Measurements from ENCODE around the gene GALNT16.

GRCh38 chr14:69370061-69370460 lies 110.1 kb downstream of the GALNT16 start:
- no peak for TF ChIP-seq CTCF (IDR thresholded peaks at IDR 0.05; ENCODE audit: low read length)
- no peak for TF ChIP-seq EZH2 (optimal IDR thresholded peaks at IDR 0.05; ENCODE audit: low read depth, low read length)
- no peak for TF ChIP-seq EZH2phosphoT487 (IDR thresholded peaks at IDR 0.05; ENCODE audit: low read length)

All from MM.1S (cell line).